GM12865 (cell line): ENCODE measurements around the gene SASH1.
"Not testable (repeated sequence)": the region's sequence is repeated elsewhere in the genome, so short reads cannot be mapped to it uniquely, and the experiment has no call there.

Experiments
- DNase-seq: peaks from one replicate; pipeline ENCODE4 v3.0.0; 2010; ENCODE audit warnings: low read depth
- H3K4me3 ChIP-seq: 2 replicates; pipeline ENCODE4 v1.5.1; 2011; ENCODE audit warnings: mild to moderate bottlenecking, low read depth, low read length, control low read depth
- TF ChIP-seq, protein P1 (sequence below): IDR thresholded peaks from 2 replicates; pipeline ENCODE4 v1.5.1; 2011; ENCODE audit warnings: low read length, control low read depth, low read depth, inconsistent platforms; ENCODE audit not compliant: insufficient read depth; ENCODE audit errors: missing control alignments

The SASH1 gene

DNA sequence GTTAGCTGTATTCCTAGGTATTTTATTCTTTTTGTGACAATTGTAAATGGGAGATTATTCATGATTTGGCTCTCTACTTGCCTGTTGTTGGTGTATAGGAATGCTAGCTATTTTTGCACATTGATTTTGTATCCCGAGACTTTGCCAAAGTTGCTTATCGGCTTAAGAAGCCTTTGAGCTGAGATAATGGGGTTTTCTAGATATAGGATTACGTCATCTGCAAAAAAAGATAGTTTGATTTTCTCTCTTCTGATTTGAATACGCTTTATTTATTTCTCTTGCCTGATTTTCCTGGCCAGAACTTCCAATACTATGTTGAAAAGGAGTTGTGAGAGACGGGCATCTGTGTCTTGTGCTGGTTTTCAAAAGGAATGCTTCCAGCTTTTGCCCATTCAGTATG is 241.0 kb downstream of the SASH1 start:
- no peak overlapping the region for H3K4me3 ChIP-seq
- TF ChIP-seq, protein P1, sequence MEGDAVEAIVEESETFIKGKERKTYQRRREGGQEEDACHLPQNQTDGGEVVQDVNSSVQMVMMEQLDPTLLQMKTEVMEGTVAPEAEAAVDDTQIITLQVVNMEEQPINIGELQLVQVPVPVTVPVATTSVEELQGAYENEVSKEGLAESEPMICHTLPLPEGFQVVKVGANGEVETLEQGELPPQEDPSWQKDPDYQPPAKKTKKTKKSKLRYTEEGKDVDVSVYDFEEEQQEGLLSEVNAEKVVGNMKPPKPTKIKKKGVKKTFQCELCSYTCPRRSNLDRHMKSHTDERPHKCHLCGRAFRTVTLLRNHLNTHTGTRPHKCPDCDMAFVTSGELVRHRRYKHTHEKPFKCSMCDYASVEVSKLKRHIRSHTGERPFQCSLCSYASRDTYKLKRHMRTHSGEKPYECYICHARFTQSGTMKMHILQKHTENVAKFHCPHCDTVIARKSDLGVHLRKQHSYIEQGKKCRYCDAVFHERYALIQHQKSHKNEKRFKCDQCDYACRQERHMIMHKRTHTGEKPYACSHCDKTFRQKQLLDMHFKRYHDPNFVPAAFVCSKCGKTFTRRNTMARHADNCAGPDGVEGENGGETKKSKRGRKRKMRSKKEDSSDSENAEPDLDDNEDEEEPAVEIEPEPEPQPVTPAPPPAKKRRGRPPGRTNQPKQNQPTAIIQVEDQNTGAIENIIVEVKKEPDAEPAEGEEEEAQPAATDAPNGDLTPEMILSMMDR, result no peak
- no peak for DNase-seq

DNA sequence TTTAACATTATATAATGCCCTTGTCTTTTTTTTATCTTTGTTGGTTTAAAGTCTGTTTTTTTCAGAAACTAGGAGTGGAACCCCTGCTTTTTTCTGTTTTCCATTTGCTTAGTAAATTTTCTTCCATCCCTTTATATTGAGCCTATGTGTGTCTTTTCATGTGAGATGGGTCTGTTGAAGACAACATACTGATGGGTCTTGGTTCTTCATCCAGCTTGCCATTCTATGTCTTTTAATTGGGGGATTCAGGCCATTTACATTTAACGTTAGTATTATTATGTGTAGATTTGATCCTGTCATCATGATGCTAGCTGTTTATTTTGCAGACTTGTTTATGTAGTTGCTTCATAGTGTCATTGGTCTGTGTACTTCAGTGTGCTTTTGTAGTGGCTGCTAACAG is 243.0 kb downstream of the SASH1 start:
- not testable (repeated sequence) for DNase-seq, H3K4me3 ChIP-seq

DNA sequence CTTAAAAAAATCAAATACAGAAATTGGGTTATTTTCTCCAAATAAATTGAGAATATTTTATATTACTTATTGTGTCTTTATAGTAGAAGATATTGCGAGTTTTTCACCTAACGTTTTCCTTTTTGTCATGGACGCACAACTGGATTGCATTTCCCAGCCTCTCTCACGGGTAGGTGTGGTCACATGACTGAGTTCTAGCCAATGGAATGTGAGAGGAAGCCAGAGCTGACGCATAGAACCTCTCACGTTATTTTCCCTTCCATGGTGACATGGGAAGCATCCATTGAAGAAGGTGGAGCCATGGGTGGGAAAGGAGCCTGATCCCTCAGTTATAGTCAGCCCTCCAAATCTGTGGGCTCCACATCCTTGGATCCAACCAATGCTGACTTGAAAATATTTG is 248.2 kb downstream of the SASH1 start:
- no peak for DNase-seq
- TF ChIP-seq, protein P1, result no peak
- no peak overlapping the region for H3K4me3 ChIP-seq

DNA sequence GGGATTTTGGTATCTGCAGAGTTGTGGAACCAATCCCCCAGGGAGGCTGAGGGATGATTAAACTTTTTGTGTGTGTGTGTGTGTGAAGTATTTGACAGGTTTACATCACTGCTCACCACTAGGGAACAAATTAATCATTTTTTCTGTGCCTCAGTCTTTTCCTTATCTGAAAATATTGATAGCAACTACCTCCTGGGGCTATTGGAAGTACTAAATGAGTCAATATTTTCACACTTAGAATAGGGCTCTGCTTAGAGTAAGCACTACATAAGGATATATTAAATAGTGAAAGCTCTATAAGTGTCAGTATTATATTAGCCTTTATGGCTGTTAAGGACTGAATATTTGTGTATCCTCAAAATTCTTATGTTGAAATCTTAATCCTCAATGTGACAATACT is 249.0 kb downstream of the SASH1 start:
- DNase-seq, result no peak
- TF ChIP-seq, protein P1, result no peak
- H3K4me3 ChIP-seq, result no peak overlapping the region

DNA sequence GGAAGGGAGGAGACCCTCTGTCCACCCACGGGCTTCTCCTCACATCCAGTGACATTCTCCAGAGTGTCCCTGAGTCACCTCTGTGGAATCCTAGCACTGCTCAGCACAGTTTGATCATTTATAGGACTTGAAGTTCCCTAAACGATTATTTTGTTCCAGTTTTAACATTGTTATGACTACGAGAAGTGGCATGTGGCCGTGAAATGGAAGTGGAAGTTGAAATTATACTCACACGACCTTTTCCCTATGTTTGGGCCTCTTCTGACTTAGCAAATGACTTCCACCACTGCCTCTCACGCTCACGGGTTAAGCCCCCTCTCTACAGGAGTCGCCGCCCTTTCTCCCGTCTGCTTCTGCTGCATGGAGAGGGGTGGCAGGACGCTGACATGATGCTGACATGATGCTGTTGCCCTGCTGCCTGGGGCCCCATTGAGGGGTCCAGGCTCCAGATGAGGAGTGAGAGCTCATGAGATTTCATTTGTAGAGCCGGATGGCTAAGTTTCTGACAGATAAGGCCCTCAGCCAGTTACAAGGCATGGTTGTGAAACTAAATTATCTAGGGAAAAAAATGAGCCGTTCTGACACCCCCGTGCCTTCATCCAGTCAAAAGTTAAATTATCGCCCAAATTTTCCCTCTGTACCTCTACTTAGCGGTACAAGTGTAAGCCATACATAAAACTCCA is 250.6 kb downstream of the SASH1 start:
- H3K4me3 ChIP-seq, result no peak overlapping the region
- TF ChIP-seq, protein P1, result no peak
- DNase-seq, result no peak

DNA sequence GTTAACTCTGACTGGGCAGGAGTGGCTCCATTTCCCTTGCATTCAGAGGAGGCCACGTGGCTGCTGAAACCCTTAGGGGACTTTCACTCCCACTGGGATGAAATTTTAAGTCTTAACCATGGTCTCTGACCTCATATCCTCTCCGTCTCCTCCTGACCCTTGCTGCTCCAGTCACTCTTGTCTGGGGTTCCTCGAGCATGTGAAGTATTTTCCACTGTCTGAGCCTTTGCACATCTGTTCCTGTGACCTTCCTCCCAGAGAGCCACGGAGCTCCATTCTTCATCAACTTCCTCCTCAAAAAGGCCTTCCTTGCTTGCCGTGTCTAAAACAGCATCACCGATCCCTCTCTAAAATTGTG is 251.2 kb downstream of the SASH1 start:
- no peak for DNase-seq
- TF ChIP-seq, protein P1, result no peak

DNA sequence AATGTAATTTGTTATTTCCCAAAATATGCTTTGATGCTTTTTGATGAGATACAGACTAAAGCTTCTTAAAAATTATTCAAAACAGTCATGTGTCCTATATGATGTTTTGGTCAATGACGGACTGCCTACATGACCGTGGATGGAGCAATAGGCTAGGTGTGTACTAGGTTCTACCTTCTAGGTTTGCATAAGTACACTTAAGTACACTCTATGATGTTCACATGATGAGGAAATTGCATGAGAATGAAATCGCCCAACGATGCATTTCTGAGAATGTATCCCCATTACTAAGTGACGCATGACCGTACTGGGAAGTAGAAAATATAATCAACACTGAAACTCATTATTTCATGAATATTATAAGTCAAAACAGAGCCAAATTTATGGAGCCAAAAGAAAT is 252.9 kb downstream of the SASH1 start:
- H3K4me3 ChIP-seq, result no peak overlapping the region
- TF ChIP-seq, protein P1, result no peak
- no peak for DNase-seq

More for the DNA sequence above, 251.2 kb downstream of the SASH1 start:
- H3K4me3 ChIP-seq, result no peak overlapping the region
